Lower leg skin (tissue), 4 donors: ENCODE data around the gene VPS39. TPM values are rescaled to one million over a fixed set of nuclear protein-coding genes. Genes with fewer than 3 reads are reported as not detected.
A peak's percentile ranks its signal among the peaks of the same experiment; 100 is the strongest.

Experiments
- DNase-seq, 2 donors: peaks; one replicate each; pipeline ENCODE4 v3.0.0-alpha.2; 2019; ENCODE audit warnings: low spot score in 2 of 2
- H3K4me3 ChIP-seq: fragments of 200-600 bp; sonication (generic); 2 replicates; pipeline ENCODE4 v1.5.1; 2017; ENCODE audit warnings: mild to moderate bottlenecking, low read depth; ENCODE audit not compliant: poor library complexity, severe bottlenecking
- POLR2A ChIP-seq, 2 donors: fragments of 450-650 bp; IDR thresholded peaks; one replicate each; pipeline ENCODE4 v1.6.1; 2016 to 2017; ENCODE audit warnings: antibody characterized with exemption in 2 of 2, mild to moderate bottlenecking in 1 of 2, moderate library complexity in 1 of 2
- WGBS, 2 donors: methylation state at CpG; one replicate each; pipeline ENCODE4 v1.1.5; 2018; 5-methylcytosine and 5-hydroxymethylcytosine counted together
- intact Hi-C: fragments of 100-400 bp; cut with DNase I; formaldehyde crosslinking; loops from one replicate; pipeline ENCODE4 v1.15.0; 2023; ENCODE audit warnings: low total_unique reads
- microRNA counts, 2 donors: library from miRNA; unstranded; fragments of <30 nt; microRNA quantifications; one replicate each; lab custom pipeline; 2016
- microRNA-seq, 2 donors: library from miRNA; unstranded; fragments of <30 nt; microRNA quantifications; one replicate each; pipeline ENCODE4, GENCODE V29; 2016; ENCODE audit warnings: borderline replicate concordance in 2 of 2, borderline number of aligned reads in 1 of 2
- total RNA-seq, 4 donors: library from RNA; depleted of rRNA; stranded (reverse); fragments of >200 nt; gene quantifications; one replicate each; pipeline ENCODE4 v1.1.0, GENCODE V29; 2016
- TF ChIP-seq, protein P1 (sequence below), 3 donors: fragments of 450-650 bp; IDR thresholded peaks; one replicate each; pipeline ENCODE4 v1.5.1; 2016; ENCODE audit warnings: antibody characterized with exemption in 3 of 3, mild to moderate bottlenecking in 3 of 3, moderate library complexity in 2 of 3

Gene VPS39
- total RNA-seq, 4 donors from 2014 or later: 41.8 to 64.6 (median 51.5) TPM

DNA sequence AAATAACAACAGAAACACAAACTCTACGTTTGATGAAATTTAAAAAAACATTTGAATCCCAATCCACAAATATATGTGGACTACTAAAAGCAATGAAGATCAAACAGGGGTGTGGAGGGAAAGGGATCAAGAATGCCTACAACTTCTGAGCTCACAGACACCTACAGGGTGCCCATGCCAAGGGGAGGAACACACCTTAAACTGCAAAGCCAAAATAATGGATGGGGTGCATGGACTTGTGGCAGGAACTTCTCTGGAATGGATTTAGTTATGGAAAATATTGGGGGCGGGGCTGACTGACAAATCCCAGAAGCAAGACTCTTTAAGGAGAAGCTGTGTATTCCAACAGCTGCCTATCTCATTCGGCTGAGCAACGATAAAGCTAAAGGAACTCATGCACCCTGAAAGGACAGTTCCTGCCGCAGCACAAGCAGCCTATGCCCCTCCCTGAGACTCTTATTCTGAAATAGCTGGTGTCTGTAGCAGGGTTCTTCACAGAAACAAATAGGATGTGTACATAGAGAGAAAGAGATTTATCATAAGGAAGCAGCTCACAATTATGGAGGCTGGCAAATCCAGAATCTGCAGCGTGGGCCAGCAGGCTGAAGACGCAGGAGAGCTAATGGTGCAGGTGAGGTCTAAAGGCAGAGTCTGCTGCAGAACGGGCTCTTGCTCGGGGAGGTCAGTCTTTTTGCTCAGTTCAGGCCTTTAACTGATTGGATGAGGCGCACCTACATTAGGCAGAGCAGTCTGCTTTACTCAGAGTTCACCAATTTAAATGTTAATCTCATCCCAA, 89.3 kb downstream of the VPS39 start:
- TF ChIP-seq, protein P1, sequence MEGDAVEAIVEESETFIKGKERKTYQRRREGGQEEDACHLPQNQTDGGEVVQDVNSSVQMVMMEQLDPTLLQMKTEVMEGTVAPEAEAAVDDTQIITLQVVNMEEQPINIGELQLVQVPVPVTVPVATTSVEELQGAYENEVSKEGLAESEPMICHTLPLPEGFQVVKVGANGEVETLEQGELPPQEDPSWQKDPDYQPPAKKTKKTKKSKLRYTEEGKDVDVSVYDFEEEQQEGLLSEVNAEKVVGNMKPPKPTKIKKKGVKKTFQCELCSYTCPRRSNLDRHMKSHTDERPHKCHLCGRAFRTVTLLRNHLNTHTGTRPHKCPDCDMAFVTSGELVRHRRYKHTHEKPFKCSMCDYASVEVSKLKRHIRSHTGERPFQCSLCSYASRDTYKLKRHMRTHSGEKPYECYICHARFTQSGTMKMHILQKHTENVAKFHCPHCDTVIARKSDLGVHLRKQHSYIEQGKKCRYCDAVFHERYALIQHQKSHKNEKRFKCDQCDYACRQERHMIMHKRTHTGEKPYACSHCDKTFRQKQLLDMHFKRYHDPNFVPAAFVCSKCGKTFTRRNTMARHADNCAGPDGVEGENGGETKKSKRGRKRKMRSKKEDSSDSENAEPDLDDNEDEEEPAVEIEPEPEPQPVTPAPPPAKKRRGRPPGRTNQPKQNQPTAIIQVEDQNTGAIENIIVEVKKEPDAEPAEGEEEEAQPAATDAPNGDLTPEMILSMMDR (IDR thresholded peaks at IDR 0.05): no peak
- no peak for TF ChIP-seq POLR2A (IDR thresholded peaks at IDR 0.05)
- peak in 1 of 2 donors; percentile 11 for DNase-seq
- intact Hi-C loops: no loop called here
- WGBS, 2 donors: 25 to 26% methylated on average over 10 of the region's 10 CpGs
- no peak overlapping the region for H3K4me3 ChIP-seq

DNA sequence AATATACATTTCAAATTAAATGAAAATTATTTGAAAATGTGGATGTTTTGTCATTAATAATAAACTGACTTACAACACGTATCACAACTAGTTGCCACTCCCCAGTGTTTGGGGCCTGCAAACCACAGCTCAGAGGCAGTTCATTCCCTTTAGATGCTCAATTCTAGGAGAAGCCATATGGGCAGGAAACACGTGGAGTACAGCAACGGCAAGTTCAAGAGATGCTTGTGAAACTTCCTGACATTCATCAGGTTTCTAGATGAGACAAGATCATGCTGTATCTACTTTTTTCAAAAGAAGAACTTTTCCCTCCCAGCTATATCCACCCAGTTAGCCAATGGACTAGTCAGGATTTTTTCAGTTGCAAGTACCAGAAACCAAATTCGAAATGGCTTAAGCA, 96.2 kb downstream of the VPS39 start:
- no peak overlapping the region for H3K4me3 ChIP-seq
- no peak for DNase-seq
- TF ChIP-seq, protein P1 (IDR thresholded peaks at IDR 0.05): no peak
- TF ChIP-seq POLR2A (IDR thresholded peaks at IDR 0.05): no peak
- intact Hi-C loops: no loop called here
- 64 to 68% methylated on average over 4 of the region's 4 CpGs for WGBS, 2 donors

DNA sequence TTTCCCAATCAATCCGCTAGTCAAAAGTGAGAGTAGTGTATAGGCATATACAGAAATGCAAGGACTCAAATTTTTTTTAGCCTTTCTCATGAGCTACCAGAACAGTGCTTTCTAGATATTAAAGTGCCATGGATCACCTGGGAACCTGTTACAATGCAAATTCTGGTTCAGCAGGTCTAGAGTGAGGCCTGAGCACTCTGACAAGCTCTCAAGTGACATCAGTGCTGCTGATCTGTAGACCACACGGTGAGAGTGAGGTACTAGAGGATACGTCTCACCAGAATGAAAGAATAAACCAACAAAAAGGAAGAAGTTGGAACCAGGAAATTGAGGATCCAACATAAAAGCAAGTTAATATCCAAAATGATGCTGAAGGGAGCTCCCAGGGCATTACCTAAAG, 97.7 kb downstream of the VPS39 start:
- 66 to 69% methylated on average over 3 of the region's 3 CpGs for WGBS, 2 donors
- no peak overlapping the region for H3K4me3 ChIP-seq
- TF ChIP-seq, protein P1 (IDR thresholded peaks at IDR 0.05): no peak
- TF ChIP-seq POLR2A (IDR thresholded peaks at IDR 0.05): no peak
- DNase-seq: no peak
- intact Hi-C loops: no loop called here

DNA sequence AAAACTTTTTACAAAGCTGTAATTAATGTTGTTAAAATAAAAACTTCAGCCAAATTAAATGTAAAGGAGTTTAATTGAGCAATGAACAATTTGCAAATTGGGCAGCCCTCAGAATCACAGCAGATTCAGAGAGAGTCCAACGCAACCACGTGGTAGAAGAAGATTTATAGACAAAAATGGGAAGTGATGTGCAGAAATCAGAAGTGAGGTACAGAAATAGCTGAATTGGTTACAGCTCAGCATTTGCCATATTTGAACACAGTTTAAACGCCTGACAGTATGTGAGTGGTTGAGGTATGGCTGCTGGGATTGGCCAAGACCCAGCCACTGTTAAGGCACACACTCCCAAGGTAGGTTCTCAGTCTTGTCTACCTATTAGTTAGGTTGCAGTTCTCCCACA, 99.3 kb downstream of the VPS39 start:
- WGBS, 2 donors: 76 to 83% methylated on average over 3 of the region's 3 CpGs

More for the DNA sequence above, 99.3 kb downstream of the VPS39 start:
- no peak for DNase-seq
- no peak overlapping the region for H3K4me3 ChIP-seq
- no peak for TF ChIP-seq POLR2A (IDR thresholded peaks at IDR 0.05)
- TF ChIP-seq, protein P1 (IDR thresholded peaks at IDR 0.05): no peak
- intact Hi-C loops: no loop called here

MicroRNAs encoded within 50 kb of the gene (microRNA counts, 767-probe panel; counts per million panel counts)
- microRNA hsa-miR-627 (lab: Ali Mortazavi, UCI): 0 to 358 counts per million in 2 donors

Small RNAs within 50 kb of the gene (microRNA-seq; reads per million reads assigned to microRNA genes)
- 14.9 to 18.1 reads per million in 2 donors for gene MIR627

Other genes with a start within 250 kb of the VPS39 start
- 10 to 100 TPM; 19.6 to 27.3 (median 23.3) TPM for gene EHD4, start 235.7 kb downstream of the VPS39 start, total RNA-seq
- gene PLA2G4E, start 187.3 kb downstream of the VPS39 start, total RNA-seq: 10 to 100 TPM; 49.8 to 67.2 (median 51.5) TPM
- 10 to 100 TPM; 22.0 to 51.6 (median 29.2) TPM for gene PLA2G4D, start 113.7 kb downstream of the VPS39 start, total RNA-seq
- gene PLA2G4F, start 51.7 kb downstream of the VPS39 start, total RNA-seq: 100 to 1,000 TPM; 117 to 176 (median 170) TPM
- 10 to 100 TPM; 10.5 to 26.4 (median 22.0) TPM for gene GANC, start 64.9 kb upstream of the VPS39 start, total RNA-seq
- 100 to 1,000 TPM in 2 of 4 donors, 10 to 100 TPM in 2; 86.9 to 110 (median 95.9) TPM for gene TMEM87A, start 65.1 kb upstream of the VPS39 start, total RNA-seq
- 10 to 100 TPM; 20.3 to 42.9 (median 35.9) TPM for gene CAPN3, start 151.2 kb upstream of the VPS39 start, total RNA-seq